Posterior vena cava (tissue), 2 donors: ENCODE results near the gene TBC1D1. TPM values are rescaled to one million over a fixed set of nuclear protein-coding genes. Genes with fewer than 3 reads are reported as not detected.

Experiments
- DNase-seq: peaks from one replicate; pipeline ENCODE4 v3.0.0-alpha.2; 2020; ENCODE audit warnings: low spot score
- intact Hi-C, 2 donors: fragments of 100-400 bp; cut with DNase I; formaldehyde crosslinking; loops; one replicate each; pipeline versions ENCODE4 v1.14.1 to v1.14.2; 2022 to 2023
- total RNA-seq, 2 donors: library from RNA; stranded (reverse); fragmentation: NEBNext Ultra II Directional; extraction: Animal tissue kit (Norgen Biotek cat#: 25700); gene quantifications; one replicate each; pipeline ENCODE4 v1.2.1, GENCODE V29; 2021
- donor health status: DM: yes; HTN: yes; CAD: no.
- donor health status: DM: yes; HTN: yes; CAD: no.

TBC1D1 gene
- total RNA-seq, 2 donors from 2014 or later: 94.7 to 152 TPM

DNA sequence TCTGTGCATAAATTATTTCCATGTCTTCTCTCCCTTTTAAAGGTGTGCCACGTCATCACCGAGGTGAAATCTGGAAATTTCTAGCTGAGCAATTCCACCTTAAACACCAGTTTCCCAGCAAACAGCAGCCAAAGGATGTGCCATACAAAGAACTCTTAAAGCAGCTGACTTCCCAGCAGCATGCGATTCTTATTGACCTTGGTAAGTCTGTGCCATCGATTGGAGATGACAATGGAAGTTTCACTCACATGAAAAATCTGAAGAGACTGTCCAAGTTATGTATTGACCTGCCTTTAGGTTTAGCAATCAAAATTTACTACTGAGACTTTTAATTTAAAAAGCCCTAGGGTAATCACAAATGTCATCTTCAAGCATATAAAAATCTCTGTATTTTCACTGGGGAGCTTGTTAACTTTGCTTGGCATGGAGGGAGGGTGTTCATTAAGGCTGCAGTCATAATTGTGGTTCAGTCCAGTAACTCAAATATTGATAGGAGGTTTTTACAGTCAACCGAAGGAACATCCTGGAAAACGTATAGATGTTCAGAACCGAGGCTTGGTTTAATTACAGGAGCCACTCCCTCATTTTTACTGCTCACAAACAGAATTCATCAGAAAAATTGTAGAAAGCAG lies 212.2 kb downstream of the TBC1D1 start:
- intact Hi-C loops: no loop called here
- DNase-seq: no peak

DNA sequence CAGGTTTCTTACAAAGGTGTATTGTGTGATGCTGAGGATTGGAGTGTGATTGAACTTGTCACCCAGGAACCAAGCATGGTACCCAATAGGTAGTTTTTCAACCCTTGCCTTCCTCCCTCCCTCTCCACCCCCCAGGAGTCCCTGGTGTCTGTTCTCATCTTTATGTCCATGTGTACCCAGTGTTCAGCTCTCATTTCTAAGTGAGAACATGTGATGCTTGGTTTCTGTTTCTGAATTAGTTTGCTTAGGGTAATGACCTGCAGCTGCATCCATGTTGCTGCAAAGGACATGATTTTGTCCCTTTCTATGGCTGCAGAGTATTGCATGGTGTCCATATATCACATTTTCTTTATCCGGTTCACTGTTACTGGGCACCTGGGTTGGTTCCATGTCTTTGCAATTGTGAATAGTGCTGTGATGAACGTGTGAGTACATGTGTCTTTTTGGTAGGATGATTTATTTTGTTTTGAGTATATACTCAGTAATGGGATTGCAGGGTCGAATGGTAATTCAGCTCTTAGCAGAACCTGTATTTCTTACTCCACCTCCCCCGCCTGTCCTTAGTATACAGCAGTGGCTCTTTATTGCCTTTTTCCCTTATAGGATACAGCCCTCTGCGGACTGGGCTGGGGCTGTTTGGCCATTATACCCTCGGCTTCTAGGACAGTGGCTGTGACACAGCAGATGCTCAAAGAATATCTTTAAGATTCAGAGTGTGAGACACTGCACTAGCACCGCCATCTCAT lies 214.8 kb downstream of the TBC1D1 start:
- DNase-seq: no peak
- intact Hi-C loops: no loop called here

DNA sequence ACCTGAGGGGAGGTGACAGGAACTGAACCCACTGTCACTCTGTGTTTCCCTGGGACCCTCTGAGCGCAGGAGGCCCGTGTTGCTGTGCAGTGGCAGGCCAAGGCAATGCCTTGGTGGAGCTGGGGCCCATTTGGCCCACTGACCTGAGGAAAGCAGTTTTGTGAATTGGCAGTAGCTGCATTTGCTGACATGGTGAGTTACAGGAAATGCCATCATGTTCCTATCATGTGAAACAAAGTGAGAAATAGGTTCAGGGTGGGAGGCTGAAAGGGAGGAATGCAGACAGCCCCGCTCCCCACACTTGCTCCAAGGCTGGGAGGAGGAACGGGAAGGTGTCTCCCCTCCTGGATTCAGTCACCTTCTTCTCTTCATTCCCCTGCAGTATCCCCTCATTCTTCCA lies 215.4 kb downstream of the TBC1D1 start:
- intact Hi-C loops: no loop called here
- DNase-seq: no peak

DNA sequence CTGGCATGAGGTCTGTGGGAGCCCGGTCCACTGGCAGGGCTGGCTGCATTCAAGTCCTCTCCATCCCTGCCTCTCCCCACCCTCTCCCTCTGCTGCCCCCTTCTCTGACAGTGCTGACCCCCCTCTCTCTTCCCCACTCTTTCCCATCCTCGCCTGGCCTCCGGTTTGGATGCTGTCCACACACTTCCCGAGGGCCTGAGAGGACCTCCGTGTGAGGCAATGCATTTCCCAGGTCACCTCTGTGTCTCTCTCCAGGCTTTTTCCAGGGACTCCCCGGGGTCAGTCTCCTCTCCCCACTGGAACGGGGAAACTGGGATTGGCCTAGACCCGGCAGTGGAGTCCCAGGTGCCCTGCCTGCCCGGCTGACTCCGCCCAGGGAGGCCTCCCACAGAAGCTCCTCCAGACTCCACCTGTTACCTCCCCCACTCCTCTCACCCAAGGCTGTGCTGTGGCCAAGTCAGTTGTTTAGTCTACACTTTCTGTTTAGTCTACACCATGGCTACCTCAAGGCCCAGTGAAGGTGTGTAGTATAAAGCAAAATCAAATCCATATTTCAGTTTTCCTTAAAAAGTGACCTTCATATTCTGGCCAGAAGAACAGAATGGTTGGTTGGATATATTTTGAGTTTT lies 216.1 kb downstream of the TBC1D1 start:
- intact Hi-C loops: no loop called here
- DNase-seq: no peak

DNA sequence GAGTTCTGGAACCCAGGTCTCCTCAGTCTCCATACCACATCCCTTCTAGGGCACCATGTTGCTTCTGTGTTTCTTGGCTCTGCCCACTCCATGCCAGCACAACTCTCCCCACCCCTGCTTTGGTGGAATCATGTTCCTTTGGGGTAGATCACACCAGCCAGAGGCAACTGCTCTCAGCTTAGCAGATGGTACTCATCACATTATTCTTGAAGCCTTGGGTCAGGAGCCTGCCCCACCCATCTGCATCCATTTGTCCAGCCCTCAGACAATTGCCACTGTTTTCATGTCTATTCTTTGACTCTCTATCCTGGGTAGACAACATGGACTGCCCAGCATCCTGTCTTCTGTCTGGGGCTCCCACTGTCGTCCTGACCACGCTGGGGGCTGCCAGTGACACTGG lies 216.9 kb downstream of the TBC1D1 start:
- DNase-seq: no peak
- intact Hi-C loops: no loop called here

DNA sequence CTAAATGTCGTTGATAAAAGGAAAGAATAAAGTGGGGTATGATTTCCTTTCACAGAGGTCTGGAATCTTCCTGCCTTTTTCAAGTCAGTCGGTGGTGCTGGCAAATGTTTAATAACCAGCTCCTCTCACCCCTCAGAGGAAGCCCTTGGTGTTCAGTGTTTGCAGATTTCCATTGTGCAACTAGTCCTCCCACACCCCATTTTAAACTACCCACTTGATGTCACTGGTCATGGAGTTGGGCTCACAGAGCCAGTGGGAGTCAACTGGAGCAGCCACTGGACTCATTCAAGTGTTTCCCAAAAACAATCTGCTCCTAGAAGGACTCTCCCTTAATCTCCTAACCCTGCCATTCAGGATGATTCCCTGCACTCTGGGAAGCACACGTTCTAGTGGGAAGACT lies 218.5 kb downstream of the TBC1D1 start:
- intact Hi-C loops: no loop called here
- no peak for DNase-seq

DNA sequence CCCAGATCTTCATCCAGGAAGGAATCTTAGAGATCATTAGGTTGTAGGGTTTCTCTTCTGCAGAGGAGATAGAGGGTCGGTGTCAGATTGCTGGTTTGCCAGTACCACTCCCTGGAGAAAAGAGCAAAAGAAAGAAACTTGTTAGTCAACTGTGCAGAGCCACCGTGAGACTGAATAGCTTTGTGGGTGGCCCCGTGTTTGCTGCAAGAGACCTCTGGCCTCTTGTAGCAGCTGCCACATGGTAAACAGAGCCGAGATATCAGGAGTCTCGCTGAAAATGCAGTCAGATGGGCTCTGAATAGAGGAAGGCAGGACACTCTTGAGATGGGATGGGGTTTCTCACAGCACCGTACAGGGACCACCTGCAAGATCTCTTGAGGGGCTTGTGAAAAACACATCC lies 219.0 kb downstream of the TBC1D1 start:
- intact Hi-C loops: no loop called here
- no peak for DNase-seq

DNA sequence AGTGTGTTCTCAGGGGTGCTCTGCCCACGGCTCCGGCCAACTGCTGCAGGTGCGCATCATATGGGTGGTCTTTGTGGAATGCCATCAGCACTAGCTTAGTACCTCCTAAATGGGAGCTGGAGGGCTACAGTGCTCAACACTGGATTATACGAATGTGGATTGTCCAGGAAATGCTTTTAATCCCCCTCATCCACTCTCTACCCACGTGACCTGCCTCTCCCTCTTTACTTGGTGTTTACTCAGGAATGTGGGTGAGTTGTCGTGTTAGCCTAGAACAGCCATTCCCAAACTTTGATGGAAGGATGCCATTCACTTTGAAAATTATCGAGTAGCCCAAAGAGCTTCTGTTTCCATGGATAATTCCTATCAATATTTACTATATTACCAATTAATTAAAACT lies 220.1 kb downstream of the TBC1D1 start:
- intact Hi-C loops: no loop called here
- DNase-seq: no peak

DNA sequence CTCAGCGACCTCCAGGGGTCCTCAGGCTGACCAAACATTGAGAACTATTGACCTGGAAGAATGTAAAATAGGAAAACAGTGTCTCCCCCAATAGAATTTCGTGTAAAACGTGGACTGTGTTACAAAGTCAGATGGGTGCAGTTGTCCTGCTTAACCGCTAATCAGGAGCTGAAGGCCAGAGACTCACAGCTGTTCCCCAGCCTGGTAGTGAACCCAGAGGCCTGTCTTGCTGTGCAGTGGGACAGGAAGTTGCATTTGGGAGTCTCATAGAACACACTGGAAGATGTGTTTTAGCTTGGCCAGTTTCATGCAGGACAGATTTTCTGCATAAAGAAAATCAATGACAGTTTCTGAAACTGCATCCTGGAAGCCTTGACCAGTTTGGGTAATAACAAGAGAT lies 220.8 kb downstream of the TBC1D1 start:
- intact Hi-C loops: no loop called here

DNA sequence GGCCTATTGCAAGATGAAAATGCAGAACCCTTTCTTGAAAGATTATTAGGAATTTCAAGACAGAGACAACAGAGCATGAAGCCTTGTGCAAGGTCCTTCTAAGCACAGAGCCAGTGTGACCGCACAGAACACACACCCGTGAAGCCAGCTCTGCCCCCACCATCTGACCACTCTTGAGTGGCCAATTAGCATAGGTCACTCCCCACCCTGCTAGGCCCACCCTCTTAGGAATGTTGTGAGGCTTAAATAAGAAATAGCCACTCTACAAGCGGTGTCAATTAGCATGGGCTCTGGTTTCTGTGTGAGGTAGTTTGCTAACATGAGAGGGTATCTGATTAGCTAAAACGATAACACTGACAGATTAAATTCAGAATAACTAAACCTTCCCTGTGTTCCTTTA lies 222.2 kb downstream of the TBC1D1 start:
- DNase-seq: no peak
- intact Hi-C loops: no loop called here

More for the DNA sequence above, 220.8 kb downstream of the TBC1D1 start:
- no peak for DNase-seq

DNA sequence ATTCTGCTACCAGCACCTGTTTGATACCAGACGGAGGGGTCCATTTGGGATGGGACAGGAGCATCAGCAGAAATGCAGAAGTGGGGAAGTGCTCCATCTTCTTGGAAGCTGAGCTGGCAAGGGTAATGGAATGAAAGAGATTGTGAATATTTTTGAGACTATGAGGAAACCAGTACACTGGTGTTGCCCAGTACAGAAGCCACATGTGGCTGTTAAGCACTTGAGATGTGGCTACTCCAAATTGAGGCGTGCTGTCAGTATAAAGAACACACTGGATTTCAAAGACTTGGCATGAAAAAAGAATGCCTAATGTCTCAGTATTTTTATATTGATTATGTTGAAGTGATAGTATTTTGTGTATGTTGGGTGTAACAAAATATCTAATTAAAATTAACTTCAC lies 222.7 kb downstream of the TBC1D1 start:
- intact Hi-C loops: no loop called here
- no peak for DNase-seq

DNA sequence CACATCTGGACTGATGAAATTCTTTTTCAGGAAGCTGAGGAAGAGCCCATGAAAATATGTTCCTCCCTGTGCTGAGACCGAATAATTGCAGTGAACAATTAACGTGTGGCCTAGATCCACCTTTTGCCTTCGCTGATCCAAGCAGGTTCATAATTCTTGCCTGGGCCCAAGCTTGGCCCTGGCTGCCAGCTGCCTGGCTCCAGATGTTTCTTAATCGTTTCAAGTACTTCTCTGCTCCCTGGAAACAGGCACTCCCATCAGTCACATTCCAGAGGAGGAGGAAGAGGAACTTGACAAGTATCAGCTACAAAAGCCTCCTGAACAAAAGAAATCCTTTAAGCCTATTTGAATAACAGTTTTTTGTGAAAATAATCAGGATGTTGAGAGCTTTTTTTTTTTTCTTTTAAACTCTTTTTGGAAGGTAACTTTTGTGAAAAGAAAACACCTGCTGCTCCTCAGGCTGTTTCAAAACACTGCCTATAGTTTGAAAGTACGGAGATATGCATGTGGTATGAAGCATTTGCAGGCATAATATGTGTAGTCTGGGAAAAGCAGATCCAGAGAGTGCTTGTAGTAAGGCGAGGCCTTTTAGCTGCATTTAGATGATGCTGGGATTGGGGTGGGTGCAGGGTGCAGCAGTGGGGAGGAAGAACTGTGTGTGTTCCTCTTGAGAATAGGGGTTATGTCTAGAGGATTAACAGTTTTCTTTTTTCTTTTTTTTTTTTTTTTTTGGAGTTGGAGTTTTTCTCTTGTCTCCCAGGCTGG lies 223.7 kb downstream of the TBC1D1 start:
- DNase-seq: peak; percentile 25
- intact Hi-C loops: no loop called here

DNA sequence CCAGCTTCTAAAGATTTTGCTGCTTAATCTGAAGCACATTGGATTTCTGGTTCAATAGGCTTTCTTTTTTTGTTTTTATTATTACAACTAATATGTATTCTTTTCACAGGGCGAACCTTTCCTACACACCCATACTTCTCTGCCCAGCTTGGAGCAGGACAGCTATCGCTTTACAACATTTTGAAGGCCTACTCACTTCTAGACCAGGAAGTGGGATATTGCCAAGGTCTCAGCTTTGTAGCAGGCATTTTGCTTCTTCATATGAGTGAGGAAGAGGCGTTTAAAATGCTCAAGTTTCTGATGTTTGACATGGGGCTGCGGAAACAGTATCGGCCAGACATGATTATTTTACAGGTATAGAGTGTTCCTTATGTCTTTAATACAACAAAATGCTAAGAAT lies 224.7 kb downstream of the TBC1D1 start:
- intact Hi-C loops: no loop called here
- no peak for DNase-seq

DNA sequence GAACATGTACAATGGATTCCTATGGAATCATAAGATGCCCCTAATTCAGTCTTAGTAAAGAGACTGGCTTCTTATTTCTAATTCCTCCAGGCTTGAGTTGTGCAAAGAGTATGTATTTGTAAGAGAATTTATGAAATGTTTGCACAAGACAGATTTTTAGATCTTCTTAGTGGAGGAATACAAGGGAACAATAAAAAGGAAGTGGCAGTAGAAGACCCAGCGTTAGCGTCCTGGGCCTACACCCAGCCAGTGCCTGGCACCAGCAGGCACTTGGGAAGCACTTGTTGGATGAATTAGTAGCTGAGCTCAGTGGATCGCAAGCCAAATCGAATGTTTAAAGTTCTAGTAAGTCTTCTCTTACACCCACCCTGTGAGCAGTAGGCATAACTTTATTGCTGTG lies 226.7 kb downstream of the TBC1D1 start:
- DNase-seq: peak; percentile 41
- intact Hi-C loops: no loop called here

DNA sequence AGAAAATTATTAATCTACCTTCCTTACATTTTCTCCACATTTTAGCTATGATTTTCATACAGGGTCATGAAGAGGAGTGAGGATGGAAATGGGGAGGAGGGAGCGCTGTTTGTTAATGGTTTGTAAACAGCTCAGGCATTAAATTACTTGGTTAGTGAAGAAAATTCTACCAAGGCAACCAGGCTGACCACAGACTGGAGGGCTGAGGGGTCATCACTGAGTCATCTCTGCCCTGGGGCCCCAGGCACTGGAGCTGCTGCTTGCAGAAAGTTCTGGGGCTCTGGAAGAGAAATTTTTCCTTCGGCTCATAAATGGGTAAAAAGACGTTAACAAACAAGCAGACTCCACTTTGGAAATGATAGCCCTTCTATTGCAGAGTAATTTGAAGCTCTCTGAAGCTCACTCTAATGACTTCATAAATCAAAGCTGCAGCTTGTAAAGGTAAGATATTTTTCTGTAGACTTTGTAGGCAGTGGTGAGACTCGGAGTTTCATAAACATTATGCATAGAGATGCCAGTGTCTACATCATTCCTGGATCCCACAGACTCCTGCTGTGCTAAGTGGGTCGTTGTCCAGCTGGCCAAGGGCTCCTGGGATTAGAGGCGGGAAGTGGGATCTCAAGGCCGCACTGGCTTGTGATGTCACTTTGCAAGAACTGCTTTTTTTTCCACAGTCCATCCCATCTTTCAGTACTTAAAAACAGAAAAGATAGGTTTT lies 228.9 kb downstream of the TBC1D1 start:
- intact Hi-C loops: no loop called here

DNA sequence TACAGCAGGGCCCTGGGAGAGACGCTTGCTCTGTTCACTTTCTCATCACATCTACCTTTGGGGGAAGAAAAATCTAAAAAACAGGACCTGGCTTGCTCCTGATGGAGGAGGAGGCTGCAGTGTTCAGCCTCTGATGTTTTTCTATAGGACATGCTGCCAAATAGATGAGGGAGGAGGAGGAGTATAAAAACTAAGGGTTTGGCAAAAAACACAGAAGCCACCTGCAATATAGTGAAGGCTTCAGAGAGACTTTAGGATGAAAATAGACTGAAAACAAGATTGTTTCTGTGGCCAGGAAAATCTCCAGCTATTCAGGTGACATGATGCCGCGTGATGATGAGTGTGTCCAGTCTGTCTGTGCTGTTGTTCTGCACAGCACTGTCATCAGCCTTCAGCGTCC lies 229.9 kb downstream of the TBC1D1 start:
- intact Hi-C loops: no loop called here

More for the DNA sequence above, 228.9 kb downstream of the TBC1D1 start:
- DNase-seq: peak; percentile 49

DNA sequence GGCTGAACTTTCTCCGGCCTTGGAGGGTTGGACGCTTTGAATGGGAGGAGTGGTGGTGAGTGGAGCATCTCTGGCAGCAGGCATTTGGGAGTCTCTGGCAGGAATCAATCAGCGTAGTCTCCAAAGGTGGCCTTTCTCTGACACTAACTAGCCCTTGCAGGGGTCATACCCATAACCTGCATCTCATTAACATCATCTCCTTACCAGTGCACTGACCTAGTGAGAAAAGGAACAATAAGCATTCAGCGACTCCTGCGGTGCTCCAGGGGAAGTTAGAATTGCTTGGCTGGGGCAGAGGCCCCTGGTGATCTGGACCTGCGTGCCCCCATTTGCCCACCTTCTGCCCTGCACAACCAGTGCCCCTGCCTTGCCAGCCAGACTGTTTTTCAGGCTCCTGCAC lies 231.2 kb downstream of the TBC1D1 start:
- DNase-seq: peak; percentile 40
- intact Hi-C loops: no loop called here

More for the DNA sequence above, 229.9 kb downstream of the TBC1D1 start:
- no peak for DNase-seq

DNA sequence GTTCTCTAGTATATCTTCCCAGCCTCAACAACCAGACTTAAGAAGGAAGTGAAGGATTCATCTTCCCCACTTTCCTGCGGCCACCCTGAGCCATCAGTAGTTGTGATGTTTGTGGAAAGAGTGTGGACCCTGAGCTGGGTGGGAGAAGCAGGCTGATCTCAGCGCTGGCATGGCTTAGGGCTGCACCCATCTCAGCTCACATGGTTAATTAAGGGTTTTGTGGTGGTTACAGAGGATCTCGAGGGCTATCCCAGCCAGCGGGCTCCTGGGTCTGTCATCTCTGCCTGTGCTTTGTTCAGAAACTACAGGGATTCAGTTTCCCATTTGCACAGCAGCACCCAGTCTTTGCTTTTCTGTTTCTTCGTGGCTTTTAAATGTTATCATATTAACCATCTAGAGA lies 232.7 kb downstream of the TBC1D1 start:
- intact Hi-C loops: no loop called here
- no peak for DNase-seq

DNA sequence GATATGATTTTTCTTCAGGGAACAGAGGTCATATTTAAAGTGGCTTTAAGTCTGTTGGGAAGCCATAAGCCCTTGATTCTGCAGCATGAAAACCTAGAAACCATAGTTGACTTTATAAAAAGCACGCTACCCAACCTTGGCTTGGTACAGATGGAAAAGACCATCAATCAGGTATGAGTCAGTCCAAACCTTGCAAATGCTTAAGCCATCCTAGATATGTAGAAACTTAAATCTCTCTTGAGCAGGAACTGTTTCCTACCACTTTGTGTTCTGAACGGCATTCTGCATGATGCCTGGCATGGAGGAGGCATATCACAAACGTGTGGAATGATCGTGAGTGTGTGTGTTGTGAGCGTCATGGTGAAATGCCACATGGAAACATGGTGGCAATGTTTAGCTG lies 234.1 kb downstream of the TBC1D1 start:
- intact Hi-C loops: no loop called here
- DNase-seq: no peak
